Neural cell (in vitro differentiated cells): Measurements from ENCODE around the gene SMARCA4. TPM values are rescaled to one million over a fixed set of nuclear protein-coding genes. Genes with fewer than 3 reads are reported as not detected.

ENCODE experiments used
- H2AFZ ChIP-seq: fragments of 200-600, 300-800 bp; sonication (generic), shearing (Covaris generic); 2 replicates; pipeline ENCODE4 v1.6.0; 2014; ENCODE audit warnings: low read depth, mild to moderate bottlenecking, antibody characterized with exemption, low read length, moderate library complexity
- H3F3A ChIP-seq: fragments of 200-600 bp; shearing (Covaris generic); 2 replicates; pipeline ENCODE4 v1.6.1; 2016; ENCODE audit warnings: mild to moderate bottlenecking, moderate library complexity, mixed read lengths, antibody characterized with exemption, low read length; ENCODE audit not compliant: insufficient read depth, poor library complexity, severe bottlenecking
- H3K27ac ChIP-seq: fragments of 200-600, 300-800 bp; sonication (generic), shearing (Covaris generic); 2 replicates; pipeline ENCODE4 v1.5.1; 2014; ENCODE audit warnings: mild to moderate bottlenecking, low read length, moderate library complexity
- H3K27me3 ChIP-seq: fragments of 300-800, 200-600 bp; sonication (generic), shearing (Covaris generic); 2 replicates; pipeline ENCODE4 v1.6.0; 2014; ENCODE audit warnings: mild to moderate bottlenecking, low read depth, low read length, moderate library complexity; ENCODE audit not compliant: insufficient read depth
- H3K36me3 ChIP-seq: fragments of 300-800, 200-600 bp; sonication (generic), shearing (Covaris generic); 2 replicates; pipeline ENCODE4 v1.5.1; 2014; ENCODE audit warnings: mild to moderate bottlenecking, antibody characterized with exemption, low read length, moderate library complexity; ENCODE audit not compliant: insufficient read depth
- H3K4me2 ChIP-seq: fragments of 300-800, 200-600 bp; sonication (generic), shearing (Covaris generic); 2 replicates; pipeline ENCODE4 v1.6.0; 2014; ENCODE audit warnings: mild to moderate bottlenecking, low read length
- H3K4me3 ChIP-seq: fragments of 300-800, 200-600 bp; sonication (generic), shearing (Covaris generic); 2 replicates; pipeline ENCODE4 v1.5.1; 2014; ENCODE audit warnings: mild to moderate bottlenecking, low read length, moderate library complexity
- H3K79me2 ChIP-seq: fragments of 200-600 bp; shearing (Covaris generic); replicated peaks from 2 replicates; pipeline ENCODE4 v1.6.0; 2014; ENCODE audit warnings: mild to moderate bottlenecking, low read length, moderate library complexity; ENCODE audit not compliant: insufficient read depth
- H3K9ac ChIP-seq: fragments of 300-800, 200-600 bp; sonication (generic), shearing (Covaris generic); 2 replicates; pipeline ENCODE4 v1.6.1; 2016; ENCODE audit warnings: mild to moderate bottlenecking, low read length, mixed read lengths
- H3K9me2 ChIP-seq: fragments of 200-600 bp; shearing (Covaris generic); 2 replicates; pipeline ENCODE4 v1.6.1; 2016; ENCODE audit warnings: mild to moderate bottlenecking, low read length, mixed read lengths; ENCODE audit not compliant: insufficient read depth
- H3K9me3 ChIP-seq: fragments of 200-600, 300-800 bp; sonication (generic), shearing (Covaris generic); 2 replicates; pipeline ENCODE4 v1.6.1; 2016; ENCODE audit warnings: mild to moderate bottlenecking, mixed run types, low read length, moderate library complexity, mixed read lengths
- H4K20me1 ChIP-seq: fragments of 200-600 bp; shearing (Covaris generic); 2 replicates; pipeline ENCODE4 v1.6.1; 2016; ENCODE audit warnings: mild to moderate bottlenecking, mixed run types; ENCODE audit not compliant: insufficient read depth
- EP300 ChIP-seq: fragments of 450-650 bp; conservative IDR thresholded peaks from 2 replicates; pipeline ENCODE4 v1.6.1; 2014; ENCODE audit warnings: antibody characterized with exemption, mild to moderate bottlenecking, moderate library complexity; ENCODE audit not compliant: poor library complexity, severe bottlenecking
- EZH2 ChIP-seq: fragments of 200-600, 300-800 bp; shearing (Covaris generic), sonication (generic); IDR thresholded peaks from 2 replicates; pipeline ENCODE4 v1.6.1; 2014; ENCODE audit warnings: antibody characterized with exemption, low read length, borderline replicate concordance, mild to moderate bottlenecking; ENCODE audit not compliant: insufficient read depth, poor library complexity, severe bottlenecking
- MXI1 ChIP-seq: fragments of 450-650 bp; conservative IDR thresholded peaks from 2 replicates; pipeline ENCODE4 v1.6.1; 2014; ENCODE audit warnings: antibody characterized with exemption, mild to moderate bottlenecking; ENCODE audit not compliant: poor library complexity, severe bottlenecking
- POLR2AphosphoS5 ChIP-seq: IDR thresholded peaks from 2 replicates; pipeline ENCODE4 v1.6.1; 2012
- RAD21 ChIP-seq: fragments of 450-650 bp; conservative IDR thresholded peaks from 2 replicates; pipeline ENCODE4 v1.6.1; 2014; ENCODE audit warnings: antibody characterized with exemption, mild to moderate bottlenecking, moderate library complexity
- SMC3 ChIP-seq: fragments of 450-650 bp; conservative IDR thresholded peaks from 2 replicates; pipeline ENCODE4 v1.6.1; 2014; ENCODE audit warnings: antibody characterized with exemption, mild to moderate bottlenecking, moderate library complexity; ENCODE audit not compliant: poor library complexity
- TAF1 ChIP-seq: IDR thresholded peaks from 2 replicates; pipeline ENCODE4 v1.6.1; 2012; ENCODE audit warnings: low read depth
- polyA plus RNA-seq: library from polyadenylated mRNA; depleted of rRNA; stranded (reverse); fragments of >200 nt; gene quantifications from 2 replicates; pipeline ENCODE4 v1.2.3, GENCODE V29; 2014
- TF ChIP-seq, protein P1 (sequence below): IDR thresholded peaks from 2 replicates; pipeline ENCODE4 v1.6.1; 2012; ENCODE audit warnings: borderline replicate concordance
- TF ChIP-seq, protein P2 (sequence below): fragments of 450-650 bp; IDR thresholded peaks from 2 replicates; pipeline ENCODE4 v1.5.1; 2014; ENCODE audit warnings: antibody characterized with exemption, mild to moderate bottlenecking, moderate library complexity; ENCODE audit not compliant: poor library complexity, severe bottlenecking

SMARCA4 gene
- polyA plus RNA-seq, 1 donor from 2014 or later = 97.3 TPM

DNA sequence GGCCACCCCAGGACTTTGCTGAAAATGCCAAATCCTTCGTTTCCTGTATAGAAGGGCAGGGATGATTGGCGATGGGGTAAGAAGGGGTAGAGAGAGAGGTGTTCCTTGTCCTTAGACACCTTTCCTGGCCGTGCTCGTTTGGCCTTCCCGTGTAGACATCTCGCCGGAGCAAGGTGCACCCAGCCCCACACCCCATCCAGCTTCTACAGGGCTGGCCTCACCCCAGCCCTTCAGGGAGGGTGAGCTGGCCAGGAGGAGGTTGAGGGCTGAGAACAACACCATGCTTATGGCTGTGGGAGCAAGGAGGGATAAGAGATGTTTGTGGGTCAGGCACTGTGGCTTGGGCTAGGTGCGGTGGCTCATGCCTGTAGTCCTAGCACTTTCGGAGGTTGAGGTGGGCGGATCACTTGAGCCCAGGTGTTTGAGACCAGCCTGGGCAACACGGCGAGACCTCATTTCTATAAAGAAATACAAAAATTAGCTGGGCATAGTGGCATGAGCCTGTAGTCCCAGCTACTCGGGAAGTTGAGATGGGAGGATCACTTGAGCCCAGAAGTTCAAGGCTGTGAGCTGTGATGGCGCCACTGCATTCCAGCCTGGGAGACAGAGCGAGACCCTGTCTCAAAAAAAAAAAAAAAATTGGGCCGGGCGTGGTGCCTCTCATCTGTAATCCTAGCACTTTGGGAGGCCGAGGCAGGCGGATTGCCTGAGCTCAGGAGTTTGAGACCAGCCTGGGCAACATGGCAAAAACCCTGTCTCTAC, 15.5 kb downstream of the SMARCA4 start:
- Histone ChIP-seq H3K27me3 (no peaks in the 10 kb centered on the region), H3F3A (no peaks in the 10 kb centered on the region), H3K27ac (no peak overlapping the region), H4K20me1 (peaks cover 26% of the 10 kb centered on the region), H3K9ac (no peak overlapping the region), H2AFZ (no peak overlapping the region), H3K4me3 (no peak overlapping the region), H3K4me2 (no peak overlapping the region), H3K9me3 (no peaks in the 10 kb centered on the region), H3K79me2 (peaks cover 87% of the 10 kb centered on the region), H3K9me2 (no peaks in the 10 kb centered on the region), H3K36me3 (no peaks in the 10 kb centered on the region)
- no peak for TF ChIP-seq MXI1
- TF ChIP-seq, protein P1, sequence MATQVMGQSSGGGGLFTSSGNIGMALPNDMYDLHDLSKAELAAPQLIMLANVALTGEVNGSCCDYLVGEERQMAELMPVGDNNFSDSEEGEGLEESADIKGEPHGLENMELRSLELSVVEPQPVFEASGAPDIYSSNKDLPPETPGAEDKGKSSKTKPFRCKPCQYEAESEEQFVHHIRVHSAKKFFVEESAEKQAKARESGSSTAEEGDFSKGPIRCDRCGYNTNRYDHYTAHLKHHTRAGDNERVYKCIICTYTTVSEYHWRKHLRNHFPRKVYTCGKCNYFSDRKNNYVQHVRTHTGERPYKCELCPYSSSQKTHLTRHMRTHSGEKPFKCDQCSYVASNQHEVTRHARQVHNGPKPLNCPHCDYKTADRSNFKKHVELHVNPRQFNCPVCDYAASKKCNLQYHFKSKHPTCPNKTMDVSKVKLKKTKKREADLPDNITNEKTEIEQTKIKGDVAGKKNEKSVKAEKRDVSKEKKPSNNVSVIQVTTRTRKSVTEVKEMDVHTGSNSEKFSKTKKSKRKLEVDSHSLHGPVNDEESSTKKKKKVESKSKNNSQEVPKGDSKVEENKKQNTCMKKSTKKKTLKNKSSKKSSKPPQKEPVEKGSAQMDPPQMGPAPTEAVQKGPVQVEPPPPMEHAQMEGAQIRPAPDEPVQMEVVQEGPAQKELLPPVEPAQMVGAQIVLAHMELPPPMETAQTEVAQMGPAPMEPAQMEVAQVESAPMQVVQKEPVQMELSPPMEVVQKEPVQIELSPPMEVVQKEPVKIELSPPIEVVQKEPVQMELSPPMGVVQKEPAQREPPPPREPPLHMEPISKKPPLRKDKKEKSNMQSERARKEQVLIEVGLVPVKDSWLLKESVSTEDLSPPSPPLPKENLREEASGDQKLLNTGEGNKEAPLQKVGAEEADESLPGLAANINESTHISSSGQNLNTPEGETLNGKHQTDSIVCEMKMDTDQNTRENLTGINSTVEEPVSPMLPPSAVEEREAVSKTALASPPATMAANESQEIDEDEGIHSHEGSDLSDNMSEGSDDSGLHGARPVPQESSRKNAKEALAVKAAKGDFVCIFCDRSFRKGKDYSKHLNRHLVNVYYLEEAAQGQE = no peak
- TF ChIP-seq TAF1 = no peak
- no peak for TF ChIP-seq EZH2
- TF ChIP-seq, protein P2, sequence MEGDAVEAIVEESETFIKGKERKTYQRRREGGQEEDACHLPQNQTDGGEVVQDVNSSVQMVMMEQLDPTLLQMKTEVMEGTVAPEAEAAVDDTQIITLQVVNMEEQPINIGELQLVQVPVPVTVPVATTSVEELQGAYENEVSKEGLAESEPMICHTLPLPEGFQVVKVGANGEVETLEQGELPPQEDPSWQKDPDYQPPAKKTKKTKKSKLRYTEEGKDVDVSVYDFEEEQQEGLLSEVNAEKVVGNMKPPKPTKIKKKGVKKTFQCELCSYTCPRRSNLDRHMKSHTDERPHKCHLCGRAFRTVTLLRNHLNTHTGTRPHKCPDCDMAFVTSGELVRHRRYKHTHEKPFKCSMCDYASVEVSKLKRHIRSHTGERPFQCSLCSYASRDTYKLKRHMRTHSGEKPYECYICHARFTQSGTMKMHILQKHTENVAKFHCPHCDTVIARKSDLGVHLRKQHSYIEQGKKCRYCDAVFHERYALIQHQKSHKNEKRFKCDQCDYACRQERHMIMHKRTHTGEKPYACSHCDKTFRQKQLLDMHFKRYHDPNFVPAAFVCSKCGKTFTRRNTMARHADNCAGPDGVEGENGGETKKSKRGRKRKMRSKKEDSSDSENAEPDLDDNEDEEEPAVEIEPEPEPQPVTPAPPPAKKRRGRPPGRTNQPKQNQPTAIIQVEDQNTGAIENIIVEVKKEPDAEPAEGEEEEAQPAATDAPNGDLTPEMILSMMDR = no peak
- TF ChIP-seq RAD21 = no peak
- TF ChIP-seq POLR2AphosphoS5 = no peak
- TF ChIP-seq SMC3 = no peak
- no peak for TF ChIP-seq EP300

- Histone ChIP-seq H2AFZ (no peak overlapping the region), H3K27ac (no peak overlapping the region), H4K20me1 (peaks cover 34% of the 10 kb centered on the region), H3K9me3 (no peaks in the 10 kb centered on the region), H3K36me3 (no peaks in the 10 kb centered on the region), H3K4me2 (no peak overlapping the region), H3K9me2 (no peaks in the 10 kb centered on the region), H3K27me3 (no peaks in the 10 kb centered on the region), H3F3A (no peaks in the 10 kb centered on the region), H3K79me2 (peaks cover 85% of the 10 kb centered on the region), H3K9ac (no peak overlapping the region), H3K4me3 (no peak overlapping the region)
- TF ChIP-seq POLR2AphosphoS5 (no peak), EP300 (no peak), EZH2 (no peak)
Measured at GRCh38 chr19:10977742-10978092, 16.9 kb downstream of the SMARCA4 start.
